ENCODE results near the gene KHDC3L.
"Not testable (repeated sequence)": the region's sequence is repeated elsewhere in the genome, so short reads cannot be mapped to it uniquely, and the experiment has no call there.

The KHDC3L gene

GRCh38 chr6:73369563-73369962 is 7.1 kb downstream of the KHDC3L start, which contains the start of gene OOEP:
Gene OOEP, minus strand, starts transcription at chr6:73369897. Its CDS starts 105 bp downstream, at chr6:73369792.
- no peak for DNase-seq (ENCODE audit: low spot score)

- no peak for DNase-seq (ENCODE audit: low spot score)
Measured at GRCh38 chr6:73371984-73372383, 9.5 kb downstream of the KHDC3L start.

GRCh38 chr6:73372516-73372915 is 10.1 kb downstream of the KHDC3L start:
- no peak for DNase-seq (ENCODE audit: low spot score)

GRCh38 chr6:73375216-73375615 is 12.8 kb downstream of the KHDC3L start:
- DNase-seq (ENCODE audit: low spot score) = no peak

- no peak for DNase-seq (ENCODE audit: low spot score)
Measured at GRCh38 chr6:73377225-73377624, 14.8 kb downstream of the KHDC3L start.

GRCh38 chr6:73381531-73381930 is 19.1 kb downstream of the KHDC3L start:
- DNase-seq (ENCODE audit: low spot score) = not testable (repeated sequence)

- DNase-seq (ENCODE audit: low spot score) = no peak
Measured at GRCh38 chr6:73382462-73383113, 20.1 kb downstream of the KHDC3L start.

GRCh38 chr6:73388433-73388799 is 26.0 kb downstream of the KHDC3L start:
- DNase-seq (ENCODE audit: low spot score) = no peak

- peak; percentile 35 for DNase-seq (ENCODE audit: low spot score)
Measured at GRCh38 chr6:73388800-73389512, 26.5 kb downstream of the KHDC3L start.

GRCh38 chr6:73389854-73390253 is 27.4 kb downstream of the KHDC3L start:
- no peak for DNase-seq (ENCODE audit: low spot score)

GRCh38 chr6:73391675-73392074 is 29.2 kb downstream of the KHDC3L start:
- no peak for DNase-seq (ENCODE audit: low spot score)

- DNase-seq (ENCODE audit: low spot score) = not testable (repeated sequence)
Measured at GRCh38 chr6:73392188-73392587, 29.7 kb downstream of the KHDC3L start.

GRCh38 chr6:73393278-73393677 is 30.8 kb downstream of the KHDC3L start:
- no peak for DNase-seq (ENCODE audit: low spot score)

GRCh38 chr6:73394577-73395354 is 32.3 kb downstream of the KHDC3L start, which contains the start of gene DDX43:
Gene DDX43, plus strand, starts transcription at chr6:73394828. Its CDS starts 78 bp downstream, at chr6:73394906.
- DNase-seq (ENCODE audit: low spot score) = peak; percentile 51

GRCh38 chr6:73395875-73396274 is 33.4 kb downstream of the KHDC3L start:
- DNase-seq (ENCODE audit: low spot score) = no peak

GRCh38 chr6:73400656-73401055 is 38.2 kb downstream of the KHDC3L start:
- DNase-seq (ENCODE audit: low spot score) = no peak

GRCh38 chr6:73409395-73409794 is 46.9 kb downstream of the KHDC3L start:
- DNase-seq (ENCODE audit: low spot score) = no peak

- no peak for DNase-seq (ENCODE audit: low spot score)
Measured at GRCh38 chr6:73413102-73413501, 50.6 kb downstream of the KHDC3L start.

Data from hematopoietic multipotent progenitor cell treated with erythropoietin and hydrocortisone succinate and interleukin-3 and kit ligand, for 15 days (in vitro differentiated cells).